ENCODE measurements around the gene GALNT16.
"Not testable (repeated sequence)": the region's sequence is repeated elsewhere in the genome, so short reads cannot be mapped to it uniquely, and the experiment has no call there.

Gene GALNT16

GRCh38 chr14:69260190-69260860, 367 bp downstream of the GALNT16 start:
- DNase-seq, result no peak

GRCh38 chr14:69260861-69261564, 1.1 kb downstream of the GALNT16 start:
- peak; percentile 5 for DNase-seq

GRCh38 chr14:69261761-69262331, 1.9 kb downstream of the GALNT16 start:
- no peak for DNase-seq

GRCh38 chr14:69262516-69262915, 2.6 kb downstream of the GALNT16 start:
- no peak for DNase-seq

GRCh38 chr14:69263364-69263763, 3.4 kb downstream of the GALNT16 start:
- DNase-seq, result no peak

- no peak for DNase-seq
Measured at GRCh38 chr14:69263771-69264170, 3.8 kb downstream of the GALNT16 start.

- DNase-seq, result no peak
Measured at GRCh38 chr14:69266572-69267345, 6.8 kb downstream of the GALNT16 start.

- no peak for DNase-seq
Measured at GRCh38 chr14:69267492-69267891, 7.5 kb downstream of the GALNT16 start.

GRCh38 chr14:69268223-69268622, 8.3 kb downstream of the GALNT16 start:
- no peak for DNase-seq

GRCh38 chr14:69268763-69269162, 8.8 kb downstream of the GALNT16 start:
- DNase-seq, result no peak

- DNase-seq, result no peak
Measured at GRCh38 chr14:69269381-69269780, 9.4 kb downstream of the GALNT16 start.

GRCh38 chr14:69270097-69270496, 10.1 kb downstream of the GALNT16 start:
- no peak for DNase-seq

GRCh38 chr14:69270795-69271708, 11.1 kb downstream of the GALNT16 start:
- DNase-seq, result no peak

GRCh38 chr14:69274321-69274720, 14.4 kb downstream of the GALNT16 start:
- DNase-seq, result no peak

- DNase-seq, result no peak
Measured at GRCh38 chr14:69275331-69275730, 15.4 kb downstream of the GALNT16 start.

- DNase-seq, result not testable (repeated sequence)
Measured at GRCh38 chr14:69277356-69277755, 17.4 kb downstream of the GALNT16 start.

GRCh38 chr14:69280746-69281291, 20.9 kb downstream of the GALNT16 start:
- no peak for DNase-seq

GRCh38 chr14:69281450-69282169, 21.7 kb downstream of the GALNT16 start:
- no peak for DNase-seq

GRCh38 chr14:69282448-69282847, 22.5 kb downstream of the GALNT16 start:
- no peak for DNase-seq

GRCh38 chr14:69284170-69284569, 24.2 kb downstream of the GALNT16 start:
- DNase-seq, result no peak

GRCh38 chr14:69285661-69286255, 25.8 kb downstream of the GALNT16 start:
- no peak for DNase-seq

Data from T-helper 9 cell (primary cell).